GM12878 (cell line): Measurements from ENCODE around the gene MRPS22. TPM values are rescaled to one million over a fixed set of nuclear protein-coding genes. Genes with fewer than 3 reads are reported as not detected.

Experiments used
- CBFB ChIP-seq: IDR thresholded peaks from 2 replicates; pipeline ENCODE4 v1.6.1; 2016; ENCODE audit warnings: antibody characterized with exemption, low read depth
- CBX3 ChIP-seq: fragments of 200-600 bp; sonication (generic); IDR thresholded peaks from 2 replicates; pipeline ENCODE4 v1.6.1; 2016; ENCODE audit warnings: low read depth, borderline replicate concordance
- CHD2 ChIP-seq: IDR thresholded peaks from 2 replicates; pipeline ENCODE4 v1.6.1; 2011; ENCODE audit warnings: low read depth, low read length, improper control_type of control experiment, borderline replicate concordance
- ESRRA ChIP-seq: IDR thresholded peaks from 2 replicates; pipeline ENCODE4 v1.6.1; 2012; ENCODE audit warnings: mild to moderate bottlenecking, low read length, improper control_type of control experiment
- HDAC6 ChIP-seq: fragments of 200-600 bp; sonication (generic); IDR thresholded peaks from one replicate; pipeline ENCODE4 v1.8.0; 2017; ENCODE audit warnings: antibody characterized with exemption; ENCODE audit not compliant: unreplicated experiment
- HSF1 ChIP-seq: fragments of 150-350 bp; IDR thresholded peaks from 2 replicates; pipeline ENCODE4 v1.6.1; 2014; ENCODE audit warnings: mild to moderate bottlenecking, low read depth, low read length
- KLF5 ChIP-seq: fragments of 450-650 bp; IDR thresholded peaks from 2 replicates; pipeline ENCODE4 v1.6.1; 2014; ENCODE audit warnings: mild to moderate bottlenecking; ENCODE audit not compliant: partially characterized antibody
- NFXL1 ChIP-seq: fragments of 450-650 bp; IDR thresholded peaks from 2 replicates; pipeline ENCODE4 v1.6.1; 2017; ENCODE audit warnings: antibody characterized with exemption, mild to moderate bottlenecking, borderline replicate concordance
- NRF1 ChIP-seq: conservative IDR thresholded peaks from 2 replicates; pipeline ENCODE4 v1.6.1; 2011; ENCODE audit warnings: mild to moderate bottlenecking, low read depth, low read length, improper control_type of control experiment
- RAD21 ChIP-seq: IDR thresholded peaks from 2 replicates; pipeline ENCODE4 v1.6.1; 2011; ENCODE audit warnings: mild to moderate bottlenecking, low read depth, low read length, moderate library complexity; ENCODE audit not compliant: insufficient read depth
- RELA ChIP-seq: fragments of 450-650 bp; IDR thresholded peaks from 2 replicates; pipeline ENCODE4 v1.8.0; 2014; ENCODE audit warnings: borderline replicate concordance; ENCODE audit not compliant: partially characterized antibody
- TCF3 ChIP-seq: IDR thresholded peaks from 2 replicates; pipeline ENCODE4 v1.6.1; 2012; ENCODE audit warnings: low read depth, mild to moderate bottlenecking, low read length, borderline replicate concordance; ENCODE audit not compliant: insufficient read depth
- ZBTB33 ChIP-seq: fragments of 450-650 bp; IDR thresholded peaks from 2 replicates; pipeline ENCODE4 v1.6.1; 2017; ENCODE audit warnings: mild to moderate bottlenecking
- ZNF24 ChIP-seq: fragments of 450-650 bp; IDR thresholded peaks from 2 replicates; pipeline ENCODE4 v1.6.1; 2017; ENCODE audit warnings: antibody characterized with exemption, mild to moderate bottlenecking
- polyA plus RNA-seq, 11 experiments: library from polyadenylated mRNA; depleted of rRNA in 4 of 11; unstranded in 6 of 11; stranded (reverse) in 5 of 11; fragments of >200 nt; fragmentation: Nextera tagmentation in 4 of 11; fragmentation: Illumina TruSeq in 1 of 11; extraction: Ambion mirVana in 4 of 11; extraction: Trizol in 1 of 11; gene quantifications; 1 replicate in 1 of 11; 2 replicates in 10 of 11; pipeline versions ENCODE4 v1.2.1 to v1.2.3, GENCODE V29; 2011 to 2016; ENCODE audit warnings: inconsistent platforms in 2 of 11, missing spikeins in 2 of 11, low read depth in 1 of 11
- total RNA-seq, 4 experiments: library from RNA; depleted of rRNA in 3 of 4; stranded (reverse); fragments of >200 nt in 3 of 4; fragmentation: Illumina TruSeq in 1 of 4; extraction: Trizol in 1 of 4; gene quantifications; 2 replicates each; pipeline versions ENCODE4 v1.2.1 to v1.2.3, GENCODE V29; 2013 to 2021
- TF ChIP-seq, protein P1 (sequence below): IDR thresholded peaks from 2 replicates; pipeline ENCODE4 v1.6.1; 2011; ENCODE audit warnings: borderline replicate concordance, low read depth, mild to moderate bottlenecking, moderate library complexity, mixed read lengths, low read length; ENCODE audit not compliant: insufficient read depth; ENCODE audit errors: extremely low read length

The MRPS22 gene
- total and polyA plus RNA-seq, 10 of the 15 experiments (the other 5 are each of a cell fraction or from before 2014, with no cell fraction given): 44.3 to 146 (median 75.2) TPM

GRCh38 chr3:139357899-139358298 lies 14.1 kb downstream of the MRPS22 start (continued):
- no peak for TF ChIP-seq RELA
- no peak for TF ChIP-seq NFXL1
- TF ChIP-seq ESRRA: no peak
- TF ChIP-seq TCF3: no peak
- TF ChIP-seq, protein P1, sequence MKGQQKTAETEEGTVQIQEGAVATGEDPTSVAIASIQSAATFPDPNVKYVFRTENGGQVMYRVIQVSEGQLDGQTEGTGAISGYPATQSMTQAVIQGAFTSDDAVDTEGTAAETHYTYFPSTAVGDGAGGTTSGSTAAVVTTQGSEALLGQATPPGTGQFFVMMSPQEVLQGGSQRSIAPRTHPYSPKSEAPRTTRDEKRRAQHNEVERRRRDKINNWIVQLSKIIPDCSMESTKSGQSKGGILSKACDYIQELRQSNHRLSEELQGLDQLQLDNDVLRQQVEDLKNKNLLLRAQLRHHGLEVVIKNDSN: no peak
- no peak for TF ChIP-seq ZBTB33
- TF ChIP-seq ZNF24: no peak
- no peak for TF ChIP-seq RAD21
- peak; percentile 79 for TF ChIP-seq CBFB
- no peak for TF ChIP-seq HSF1
- TF ChIP-seq NRF1: no peak
- TF ChIP-seq CHD2: no peak
- no peak for TF ChIP-seq KLF5
- no peak for TF ChIP-seq HDAC6
- TF ChIP-seq CBX3: no peak
